ENCODE measurements around the gene SERPINB8. TPM values are rescaled to one million over a fixed set of nuclear protein-coding genes. Genes with fewer than 3 reads are reported as not detected.

The SERPINB8 gene
- total and polyA plus RNA-seq, 2 donors (not counting 1 experiment from before 2014, with no cell fraction given) = 14.4 to 22.1 TPM

- WGBS (ENCODE audit: insufficient coverage) = 100% methylated on average over 2 of the region's 3 CpGs
- Mint-ChIP-seq H3K27me3 (peaks cover 13% of the 10 kb centered on the region), H3K9me3 (ENCODE audit: insufficient read depth) (no peaks in the 10 kb centered on the region), H3K27ac (no peak overlapping the region), H3K4me1 (peaks cover 2% of the 10 kb centered on the region), H3K4me3 (no peak overlapping the region)
- DNase-seq = no peak
- no peak overlapping the region for H3K4me2 ChIP-seq (replicated peaks; ENCODE audit: low read depth, low read length, poor library complexity, severe bottlenecking)
- no peak overlapping the region for H3K9ac ChIP-seq (ENCODE audit: low read length)
- H3K79me2 ChIP-seq (ENCODE audit: control insufficient read depth, insufficient read depth, low read length) = no peaks in the 10 kb centered on the region
- H3K36me3 ChIP-seq (replicated peaks in 1 of 2; ENCODE audit: control extremely low read depth in 1 of 2, control insufficient read depth in 1 of 2, extremely low read depth in 1 of 2, insufficient read depth in 2 of 2, low read length in 1 of 2) = no peaks in the 10 kb centered on the region
- intact Hi-C loops (cut with micrococcal nuclease) = no loop called here
- POLR2A ChIA-PET = no interaction called here
- H3K27me3 ChIP-seq (replicated peaks in 1 of 4; ENCODE audit: control extremely low read depth in 1 of 4, control insufficient read depth in 3 of 4, insufficient read depth in 4 of 4, low read length in 3 of 4) = no peaks in the 10 kb centered on the region
- H3K9me3 ChIP-seq (ENCODE audit: control extremely low read depth in 1 of 3, control insufficient read depth in 2 of 3, insufficient read depth in 1 of 3, low read length in 2 of 3) = no peaks in the 10 kb centered on the region
- H3K27ac ChIP-seq (ENCODE audit: low read length in 2 of 2) = no peak overlapping the region
- no peak overlapping the region for H3K4me3 ChIP-seq (ENCODE audit: control extremely low read depth in 1 of 5, extremely low read depth in 1 of 5, insufficient read depth in 1 of 5, low read depth in 2 of 5, low read length in 4 of 5)
- peaks cover 0 to under 1% of the 10 kb centered on the region in 2 donors for H3K4me1 ChIP-seq (ENCODE audit: control insufficient read depth in 2 of 2, insufficient read depth in 2 of 2, low read length in 2 of 2)
- ATAC-seq (ENCODE audit: low read depth) = no peak
- no peaks in the 10 kb centered on the region for H4K20me1 ChIP-seq (ENCODE audit: control insufficient read depth, insufficient read depth, low read length, poor library complexity, severe bottlenecking)
- TF ChIP-seq, protein P1, sequence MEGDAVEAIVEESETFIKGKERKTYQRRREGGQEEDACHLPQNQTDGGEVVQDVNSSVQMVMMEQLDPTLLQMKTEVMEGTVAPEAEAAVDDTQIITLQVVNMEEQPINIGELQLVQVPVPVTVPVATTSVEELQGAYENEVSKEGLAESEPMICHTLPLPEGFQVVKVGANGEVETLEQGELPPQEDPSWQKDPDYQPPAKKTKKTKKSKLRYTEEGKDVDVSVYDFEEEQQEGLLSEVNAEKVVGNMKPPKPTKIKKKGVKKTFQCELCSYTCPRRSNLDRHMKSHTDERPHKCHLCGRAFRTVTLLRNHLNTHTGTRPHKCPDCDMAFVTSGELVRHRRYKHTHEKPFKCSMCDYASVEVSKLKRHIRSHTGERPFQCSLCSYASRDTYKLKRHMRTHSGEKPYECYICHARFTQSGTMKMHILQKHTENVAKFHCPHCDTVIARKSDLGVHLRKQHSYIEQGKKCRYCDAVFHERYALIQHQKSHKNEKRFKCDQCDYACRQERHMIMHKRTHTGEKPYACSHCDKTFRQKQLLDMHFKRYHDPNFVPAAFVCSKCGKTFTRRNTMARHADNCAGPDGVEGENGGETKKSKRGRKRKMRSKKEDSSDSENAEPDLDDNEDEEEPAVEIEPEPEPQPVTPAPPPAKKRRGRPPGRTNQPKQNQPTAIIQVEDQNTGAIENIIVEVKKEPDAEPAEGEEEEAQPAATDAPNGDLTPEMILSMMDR (IDR thresholded peaks at IDR 0.05) = no peak
- no peak for TF ChIP-seq EZH2 (IDR thresholded peaks at IDR 0.05; ENCODE audit: borderline replicate concordance, insufficient read depth, low read depth, low read length, poor library complexity, severe bottlenecking)
- H2AFZ ChIP-seq (ENCODE audit: insufficient read depth, low read depth, low read length, poor library complexity, severe bottlenecking) = no peak overlapping the region
- CTCF ChIA-PET = interaction anchor here (1.1 to 1.2 kb wide), 2 partner anchors 33 to 64 kb away, joined by 3 read pairs; no protein-coding TSS in a partner anchor
Observed at GRCh38 chr18:63930773-63931354, 39.0 kb upstream of the SERPINB8 start.
